ENCODE data around the gene EREG.

The EREG gene, protein sequence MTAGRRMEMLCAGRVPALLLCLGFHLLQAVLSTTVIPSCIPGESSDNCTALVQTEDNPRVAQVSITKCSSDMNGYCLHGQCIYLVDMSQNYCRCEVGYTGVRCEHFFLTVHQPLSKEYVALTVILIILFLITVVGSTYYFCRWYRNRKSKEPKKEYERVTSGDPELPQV

DNA sequence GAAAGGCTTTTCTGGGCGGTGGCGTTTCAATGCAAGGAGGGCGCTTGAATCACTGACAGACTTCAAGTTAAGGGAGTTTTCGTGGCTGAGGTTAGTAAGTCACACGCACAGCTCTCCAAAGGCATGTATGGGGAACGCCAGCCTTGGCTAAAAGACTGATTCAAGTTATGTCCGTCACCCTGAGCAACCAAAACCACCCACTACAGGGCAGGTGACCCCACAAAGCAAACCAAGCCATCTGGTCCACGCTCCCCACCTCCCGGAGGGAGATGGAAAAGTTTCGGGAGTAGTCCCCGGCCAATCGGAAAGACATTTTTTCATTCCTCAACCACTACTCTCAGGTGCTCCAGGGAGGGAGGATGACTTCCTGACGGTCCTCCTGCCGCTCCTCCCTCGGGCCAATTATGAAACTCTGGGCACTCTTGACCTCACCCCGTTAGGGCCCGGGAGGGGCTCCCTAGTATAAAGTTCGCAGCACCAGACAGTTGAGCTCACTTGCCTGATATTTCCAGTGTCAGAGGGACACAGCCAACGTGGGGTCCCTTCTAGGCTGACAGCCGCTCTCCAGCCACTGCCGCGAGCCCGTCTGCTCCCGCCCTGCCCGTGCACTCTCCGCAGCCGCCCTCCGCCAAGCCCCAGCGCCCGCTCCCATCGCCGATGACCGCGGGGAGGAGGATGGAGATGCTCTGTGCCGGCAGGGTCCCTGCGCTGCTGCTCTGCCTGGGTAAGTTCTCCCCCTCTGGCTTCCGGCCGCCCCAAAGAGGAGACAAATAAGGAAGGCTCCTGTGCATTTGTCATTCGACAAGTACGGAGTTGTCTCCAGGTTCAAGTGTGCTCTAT is at the start of gene EREG:
Gene EREG, plus strand, starts transcription at position 494 of the 840 bp plus-strand sequence. Its CDS starts 164 bp downstream, at position 658.
- Histone ChIP-seq H3K9me3 (ENCODE audit: severe bottlenecking) (no peaks in the 10 kb centered on the region), H3K27me3 (ENCODE audit: insufficient read depth, low read depth, severe bottlenecking) (no peaks in the 10 kb centered on the region), H3K27ac (no peak within 1 kb of the TSS), H3K4me3 (ENCODE audit: low read depth, low read length) (no peak within 1 kb of the TSS), H3K36me3 (no peaks in the 10 kb centered on the region)
- TF ChIP-seq, protein P1, sequence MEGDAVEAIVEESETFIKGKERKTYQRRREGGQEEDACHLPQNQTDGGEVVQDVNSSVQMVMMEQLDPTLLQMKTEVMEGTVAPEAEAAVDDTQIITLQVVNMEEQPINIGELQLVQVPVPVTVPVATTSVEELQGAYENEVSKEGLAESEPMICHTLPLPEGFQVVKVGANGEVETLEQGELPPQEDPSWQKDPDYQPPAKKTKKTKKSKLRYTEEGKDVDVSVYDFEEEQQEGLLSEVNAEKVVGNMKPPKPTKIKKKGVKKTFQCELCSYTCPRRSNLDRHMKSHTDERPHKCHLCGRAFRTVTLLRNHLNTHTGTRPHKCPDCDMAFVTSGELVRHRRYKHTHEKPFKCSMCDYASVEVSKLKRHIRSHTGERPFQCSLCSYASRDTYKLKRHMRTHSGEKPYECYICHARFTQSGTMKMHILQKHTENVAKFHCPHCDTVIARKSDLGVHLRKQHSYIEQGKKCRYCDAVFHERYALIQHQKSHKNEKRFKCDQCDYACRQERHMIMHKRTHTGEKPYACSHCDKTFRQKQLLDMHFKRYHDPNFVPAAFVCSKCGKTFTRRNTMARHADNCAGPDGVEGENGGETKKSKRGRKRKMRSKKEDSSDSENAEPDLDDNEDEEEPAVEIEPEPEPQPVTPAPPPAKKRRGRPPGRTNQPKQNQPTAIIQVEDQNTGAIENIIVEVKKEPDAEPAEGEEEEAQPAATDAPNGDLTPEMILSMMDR (IDR thresholded peaks at IDR 0.05; ENCODE audit: low read depth, low read length) = no peak
- DNase-seq = no peak

DNA sequence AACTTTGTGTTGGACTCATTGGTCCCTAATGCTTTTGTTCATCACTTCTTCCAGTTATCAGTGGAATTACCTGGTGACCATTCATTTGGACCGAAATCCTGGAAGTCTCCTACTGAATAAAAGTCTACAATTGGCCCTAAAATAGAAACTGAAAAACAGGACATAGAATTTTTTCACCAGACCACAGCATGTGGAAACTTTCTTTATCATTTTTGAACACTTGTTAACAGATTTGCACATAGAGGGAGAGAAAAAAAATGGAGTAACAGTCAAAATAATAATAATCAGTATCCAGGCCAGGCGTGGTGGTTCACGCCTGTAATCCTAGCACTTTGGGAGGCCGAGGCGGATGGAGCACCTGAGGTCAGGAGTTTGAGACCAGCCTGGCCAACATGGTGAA is 49.6 kb upstream of the EREG start:
- no peaks in the 10 kb centered on the region for H3K9me3 ChIP-seq (ENCODE audit: severe bottlenecking)
- no peaks in the 10 kb centered on the region for H3K27me3 ChIP-seq (ENCODE audit: insufficient read depth, low read depth, severe bottlenecking)
- no peak overlapping the region for H3K4me3 ChIP-seq (ENCODE audit: low read depth, low read length)
- no peaks in the 10 kb centered on the region for H3K36me3 ChIP-seq
- DNase-seq = no peak
- H3K27ac ChIP-seq = no peak overlapping the region
- TF ChIP-seq, protein P1 (IDR thresholded peaks at IDR 0.05; ENCODE audit: low read depth, low read length) = no peak

DNA sequence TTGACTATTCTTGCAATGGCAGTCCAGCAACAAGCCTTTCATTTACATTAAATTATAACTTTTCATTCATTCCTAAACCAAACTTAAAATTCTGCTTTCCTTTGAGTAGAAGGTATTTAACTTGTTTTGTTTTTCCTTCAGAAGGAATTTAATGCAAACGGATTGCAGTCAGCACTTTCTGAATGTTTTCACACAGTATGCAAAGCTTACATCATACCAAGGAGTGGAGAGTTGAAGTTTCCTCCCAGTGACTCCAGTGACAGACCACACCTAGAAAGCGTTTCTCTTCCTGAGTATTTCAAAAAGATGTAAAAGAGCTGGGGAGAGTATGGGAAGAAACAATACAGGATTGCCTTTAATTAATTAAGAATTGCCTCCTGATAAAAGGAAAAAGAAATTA is 48.5 kb upstream of the EREG start:
- Histone ChIP-seq H3K27me3 (ENCODE audit: insufficient read depth, low read depth, severe bottlenecking) (no peaks in the 10 kb centered on the region), H3K9me3 (ENCODE audit: severe bottlenecking) (no peaks in the 10 kb centered on the region), H3K27ac (no peak overlapping the region), H3K36me3 (no peaks in the 10 kb centered on the region), H3K4me3 (ENCODE audit: low read depth, low read length) (no peak overlapping the region)
- no peak for DNase-seq
- TF ChIP-seq, protein P1 (IDR thresholded peaks at IDR 0.05; ENCODE audit: low read depth, low read length) = no peak

DNA sequence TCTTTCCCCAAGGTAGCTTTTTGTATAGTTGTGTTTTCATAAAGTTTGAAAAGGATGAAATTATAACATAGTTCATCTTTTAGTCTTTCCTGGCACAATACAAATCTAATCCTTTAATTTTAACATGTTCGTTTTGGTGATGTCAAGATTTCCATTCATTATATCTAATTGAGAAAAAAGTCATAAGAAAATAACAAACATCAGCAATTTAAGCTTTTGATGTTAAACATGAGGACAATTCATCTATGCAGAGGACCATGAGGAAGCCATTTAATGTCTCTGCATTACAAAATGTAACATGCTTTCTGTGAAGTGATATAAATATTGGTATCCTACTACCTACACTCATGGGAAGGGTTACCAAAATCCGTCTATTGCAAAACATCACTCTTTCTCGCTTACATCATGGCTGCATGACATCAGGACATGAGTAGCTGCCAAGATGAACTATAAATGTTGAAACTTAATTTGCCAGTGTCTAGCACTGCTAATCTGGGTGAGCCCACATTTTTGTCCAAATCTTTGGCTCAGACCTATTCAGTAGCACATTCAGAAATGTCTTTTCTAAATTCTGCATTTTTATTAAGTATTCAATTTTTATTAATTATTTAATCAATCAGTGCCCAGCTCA is 47.2 kb upstream of the EREG start:
- H3K27ac ChIP-seq = no peak overlapping the region
- no peak for DNase-seq
- H3K27me3 ChIP-seq (ENCODE audit: insufficient read depth, low read depth, severe bottlenecking) = no peaks in the 10 kb centered on the region
- H3K36me3 ChIP-seq = no peaks in the 10 kb centered on the region
- no peak overlapping the region for H3K4me3 ChIP-seq (ENCODE audit: low read depth, low read length)
- TF ChIP-seq, protein P1 (IDR thresholded peaks at IDR 0.05; ENCODE audit: low read depth, low read length) = no peak
- H3K9me3 ChIP-seq (ENCODE audit: severe bottlenecking) = no peaks in the 10 kb centered on the region

DNA sequence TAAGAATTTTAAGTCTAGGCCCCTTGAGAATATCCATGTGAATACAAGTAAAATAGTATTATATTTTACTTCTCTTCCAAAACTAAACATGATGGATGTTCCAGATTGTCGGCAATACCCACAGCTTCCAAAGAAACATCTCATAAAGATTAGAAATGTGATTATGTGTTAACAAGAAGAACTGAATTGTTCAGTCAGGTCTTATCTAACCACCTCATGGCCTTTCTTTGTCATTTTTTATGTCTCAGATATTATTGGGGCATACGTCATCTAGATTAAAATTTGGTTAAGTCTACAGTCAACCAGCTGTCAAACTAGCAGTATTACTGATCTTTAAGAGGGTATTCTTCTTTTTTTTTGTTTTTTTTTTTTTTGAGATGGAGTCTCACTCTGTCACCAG is 46.7 kb upstream of the EREG start:
- no peak for DNase-seq
- Histone ChIP-seq H3K27ac (no peak overlapping the region), H3K27me3 (ENCODE audit: insufficient read depth, low read depth, severe bottlenecking) (no peaks in the 10 kb centered on the region), H3K9me3 (ENCODE audit: severe bottlenecking) (no peaks in the 10 kb centered on the region), H3K4me3 (ENCODE audit: low read depth, low read length) (no peak overlapping the region), H3K36me3 (no peaks in the 10 kb centered on the region)
- TF ChIP-seq, protein P1 (IDR thresholded peaks at IDR 0.05; ENCODE audit: low read depth, low read length) = no peak
